MM.1S (cell line): ENCODE data around the gene TUBGCP6.

Experiments
- DNase-seq: peaks from one replicate; pipeline ENCODE4 v3.0.0-alpha.2; 2015
- H2AFZ ChIP-seq: fragments of 300-600 bp; sonication (generic); 2 replicates; pipeline ENCODE4 v1.6.0; 2016; ENCODE audit warnings: antibody characterized with exemption, low read length
- H3F3A ChIP-seq: fragments of 300-600 bp; sonication (generic); 2 replicates; pipeline ENCODE4 v1.6.1; 2016; ENCODE audit warnings: mild to moderate bottlenecking, antibody characterized with exemption, low read length, moderate library complexity, mixed read lengths; ENCODE audit not compliant: insufficient read depth
- H3K27ac ChIP-seq: fragments of 300-600 bp; sonication (generic); 2 replicates; pipeline ENCODE4 v1.5.1; 2016; ENCODE audit warnings: mild to moderate bottlenecking, low read length
- H3K27me3 ChIP-seq: fragments of 300-600 bp; sonication (generic); replicated peaks from 2 replicates; pipeline ENCODE4 v1.6.0; 2016; ENCODE audit warnings: low read length; ENCODE audit not compliant: insufficient read depth
- H3K36me3 ChIP-seq: fragments of 300-600 bp; sonication (generic); replicated peaks from 2 replicates; pipeline ENCODE4 v1.6.1; 2016; ENCODE audit warnings: mild to moderate bottlenecking, low read length, mixed read lengths; ENCODE audit not compliant: insufficient read depth
- H3K4me1 ChIP-seq: fragments of 300-600 bp; sonication (generic); 2 replicates; pipeline ENCODE4 v1.6.1; 2016; ENCODE audit warnings: low read length, mixed read lengths
- H3K4me2 ChIP-seq: fragments of 300-600 bp; sonication (generic); 2 replicates; pipeline ENCODE4 v1.6.0; 2016; ENCODE audit warnings: low read depth, low read length
- H3K4me3 ChIP-seq: fragments of 300-600 bp; sonication (generic); 2 replicates; pipeline ENCODE4 v1.5.1; 2016; ENCODE audit warnings: low read length, mixed read lengths
- H3K79me2 ChIP-seq: fragments of 300-600 bp; sonication (generic); 2 replicates; pipeline ENCODE4 v1.6.1; 2016; ENCODE audit warnings: mixed run types, low read length, mixed read lengths
- H3K9ac ChIP-seq: fragments of 300-600 bp; sonication (generic); 2 replicates; pipeline ENCODE4 v1.6.1; 2016; ENCODE audit warnings: low read length, mixed read lengths
- H3K9me2 ChIP-seq: fragments of 300-600 bp; sonication (generic); replicated peaks from 2 replicates; pipeline ENCODE4 v1.6.1; 2016; ENCODE audit warnings: mild to moderate bottlenecking, low read length, mixed read lengths; ENCODE audit not compliant: insufficient read depth
- H3K9me3 ChIP-seq: fragments of 300-600 bp; sonication (generic); replicated peaks from 2 replicates; pipeline ENCODE4 v1.6.1; 2016; ENCODE audit warnings: mild to moderate bottlenecking, low read length, mixed read lengths; ENCODE audit not compliant: insufficient read depth
- H4K20me1 ChIP-seq: fragments of 300-600 bp; sonication (generic); 2 replicates; pipeline ENCODE4 v1.6.1; 2016; ENCODE audit warnings: mild to moderate bottlenecking, low read length, moderate library complexity, mixed read lengths; ENCODE audit not compliant: insufficient read depth
- CTCF ChIP-seq: fragments of 300-600 bp; sonication (generic); IDR thresholded peaks from 2 replicates; pipeline ENCODE4 v1.5.1; 2016; ENCODE audit warnings: antibody characterized with exemption, low read length, mixed read lengths
- EZH2 ChIP-seq: fragments of 300-600 bp; sonication (generic); optimal IDR thresholded peaks from 2 replicates; pipeline ENCODE3; 2017; ENCODE audit warnings: low read depth, mild to moderate bottlenecking, antibody characterized with exemption, low read length, mixed read lengths
- EZH2phosphoT487 ChIP-seq: fragments of 300-600 bp; sonication (generic); IDR thresholded peaks from 2 replicates; pipeline ENCODE4 v1.6.1; 2018; ENCODE audit warnings: antibody characterized with exemption, low read length

TUBGCP6 gene

GRCh38 chr22:50271519-50271970 is 26.7 kb upstream of the TUBGCP6 start:
- Histone ChIP-seq H3K9me2 (no peaks in the 10 kb centered on the region), H2AFZ (no peak overlapping the region), H3K36me3 (no peaks in the 10 kb centered on the region), H3K4me2 (peak overlapping the region; percentile 99), H3K79me2 (no peaks in the 10 kb centered on the region), H3F3A (peaks cover 13% of the 10 kb centered on the region; the same call in 1 of the 2 replicates), H3K27ac (no peak overlapping the region), H3K9me3 (no peaks in the 10 kb centered on the region), H3K4me1 (peaks cover 12% of the 10 kb centered on the region; the same call in 1 of the 2 replicates), H3K4me3 (peak overlapping the region; percentile 68), H3K9ac (no peak overlapping the region), H3K27me3 (peaks cover 20% of the 10 kb centered on the region), H4K20me1 (no peaks in the 10 kb centered on the region)
- DNase-seq = peak; percentile 61
- TF ChIP-seq CTCF (0 out of 2 replicates have a peak, but pooled peaks have one; percentile 4), EZH2 (no peak)

GRCh38 chr22:50270666-50271394 is 26.0 kb upstream of the TUBGCP6 start:
- Histone ChIP-seq H2AFZ (peak overlapping the region; percentile 83), H3K9me3 (no peaks in the 10 kb centered on the region), H3K9me2 (no peaks in the 10 kb centered on the region), H4K20me1 (no peaks in the 10 kb centered on the region), H3K4me1 (peaks cover 9% of the 10 kb centered on the region; the same call in 1 of the 2 replicates), H3K27ac (no peak overlapping the region), H3K4me3 (peak overlapping the region; percentile 68), H3K79me2 (no peaks in the 10 kb centered on the region), H3K27me3 (peaks cover 20% of the 10 kb centered on the region), H3K4me2 (peak overlapping the region; percentile 99), H3K36me3 (no peaks in the 10 kb centered on the region), H3F3A (peaks cover 12% of the 10 kb centered on the region; the same call in 1 of the 2 replicates), H3K9ac (no peak overlapping the region)
- TF ChIP-seq EZH2 (no peak), EZH2phosphoT487 (no peak), CTCF (no peak)
- peak; percentile 52 for DNase-seq

- Histone ChIP-seq H3F3A (peaks cover 12% of the 10 kb centered on the region; the same call in 1 of the 2 replicates), H3K4me3 (peak within 1 kb of the TSS; percentile 68), H3K4me2 (peak within 1 kb of the TSS; percentile 99), H2AFZ (peak within 1 kb of the TSS; percentile 83), H3K4me1 (peaks cover 9% of the 10 kb centered on the region; the same call in 1 of the 2 replicates), H3K9ac (no peak within 1 kb of the TSS), H3K9me2 (no peaks in the 10 kb centered on the region), H3K9me3 (no peaks in the 10 kb centered on the region), H3K27ac (no peak within 1 kb of the TSS), H3K36me3 (no peaks in the 10 kb centered on the region), H4K20me1 (no peaks in the 10 kb centered on the region), H3K27me3 (peaks cover 20% of the 10 kb centered on the region), H3K79me2 (no peaks in the 10 kb centered on the region)
- no peak for TF ChIP-seq EZH2
- TF ChIP-seq EZH2phosphoT487 = no peak
- no peak for TF ChIP-seq CTCF
- peak; percentile 52 for DNase-seq
Measured at GRCh38 chr22:50269970-50270665, 25.3 kb upstream of the TUBGCP6 start, which contains the start of gene MAPK11. TSS of gene MAPK11 (minus strand) at chr22:50270380. CDS start at chr22:50270292, 88 bp downstream.
